Hepatocyte (in vitro differentiated cells): ENCODE measurements around the gene DACT1. TPM values are rescaled to one million over a fixed set of nuclear protein-coding genes. Genes with fewer than 3 reads are reported as not detected.

Experiments
- DNase-seq: peaks from one replicate; pipeline ENCODE4 v3.0.0-alpha.2; 2016; ENCODE audit warnings: low spot score
- H2AFZ ChIP-seq: fragments of 200-600 bp; sonication (generic); 2 replicates; pipeline ENCODE4 v1.6.0; 2016; ENCODE audit warnings: antibody characterized with exemption, mild to moderate bottlenecking
- H3K27ac ChIP-seq: fragments of 200-600 bp; sonication (generic); 2 replicates; pipeline ENCODE4 v1.5.1; 2016; ENCODE audit warnings: mild to moderate bottlenecking
- H3K27me3 ChIP-seq: fragments of 200-600 bp; sonication (generic); 2 replicates; pipeline ENCODE4 v1.6.1; 2016
- H3K36me3 ChIP-seq: fragments of 200-600 bp; sonication (generic); replicated peaks from 2 replicates; pipeline ENCODE4 v1.5.1; 2016; ENCODE audit warnings: low read depth; ENCODE audit not compliant: insufficient read depth
- H3K4me1 ChIP-seq: fragments of 200-600 bp; sonication (generic); 2 replicates; pipeline ENCODE4 v1.5.1; 2016; ENCODE audit warnings: mild to moderate bottlenecking, moderate library complexity; ENCODE audit not compliant: insufficient read depth
- H3K4me2 ChIP-seq: fragments of 200-600 bp; sonication (generic); 2 replicates; pipeline ENCODE4 v1.6.0; 2016
- H3K4me3 ChIP-seq: fragments of 200-600 bp; sonication (generic); 2 replicates; pipeline ENCODE4 v1.5.1; 2016; ENCODE audit warnings: mild to moderate bottlenecking
- H3K79me2 ChIP-seq: fragments of 200-600 bp; sonication (generic); 2 replicates; pipeline ENCODE4 v1.6.0; 2017; ENCODE audit warnings: mild to moderate bottlenecking
- H3K9me2 ChIP-seq: fragments of 200-600 bp; sonication (generic); replicated peaks from 2 replicates; pipeline ENCODE4 v1.6.0; 2017; ENCODE audit warnings: mild to moderate bottlenecking; ENCODE audit not compliant: insufficient read depth
- H3K9me3 ChIP-seq: fragments of 200-600 bp; sonication (generic); 2 replicates; pipeline ENCODE4 v1.5.1; 2016; ENCODE audit warnings: low read depth, mild to moderate bottlenecking
- H4K20me1 ChIP-seq: fragments of 200-600 bp; sonication (generic); 2 replicates; pipeline ENCODE4 v1.6.0; 2016; ENCODE audit warnings: mild to moderate bottlenecking; ENCODE audit not compliant: insufficient read depth, poor library complexity, severe bottlenecking
- EZH2 ChIP-seq: fragments of 200-600 bp; sonication (generic); IDR thresholded peaks from 2 replicates; pipeline ENCODE4 v1.6.1; 2016; ENCODE audit warnings: antibody characterized with exemption, mild to moderate bottlenecking, borderline replicate concordance
- EZH2phosphoT487 ChIP-seq: fragments of 200-600 bp; sonication (generic); IDR thresholded peaks from one replicate; pipeline ENCODE4 v1.6.1; 2018; ENCODE audit warnings: antibody characterized with exemption, mild to moderate bottlenecking, low read depth, moderate library complexity; ENCODE audit not compliant: unreplicated experiment, severe bottlenecking
- WGBS: methylation state at CpG from one replicate; pipeline ENCODE4 v1.1.6; 2016; ENCODE audit warnings: low lambda C conversion rate; ENCODE audit errors: missing lambda C conversion rate; 5-methylcytosine and 5-hydroxymethylcytosine counted together
- polyA plus RNA-seq: library from polyadenylated mRNA; unstranded; fragments of >200 nt; fragmentation: Nextera tagmentation; extraction: Ambion mirVana; gene quantifications from 2 replicates; pipeline ENCODE4 v1.2.1, GENCODE V29; 2016
- total RNA-seq: library from RNA; depleted of rRNA; stranded (reverse); fragments of >200 nt; gene quantifications from 2 replicates; pipeline ENCODE4 v1.2.3, GENCODE V29; 2014
- TF ChIP-seq, protein P1 (sequence below): fragments of 200-600 bp; sonication (generic); IDR thresholded peaks from 2 replicates; pipeline ENCODE4 v1.5.1; 2016; ENCODE audit warnings: antibody characterized with exemption, mild to moderate bottlenecking; ENCODE audit not compliant: poor library complexity

The DACT1 gene
- total and polyA plus RNA-seq, 2 experiments from 2014 or later = 13.2 to 19.6 TPM

DNA sequence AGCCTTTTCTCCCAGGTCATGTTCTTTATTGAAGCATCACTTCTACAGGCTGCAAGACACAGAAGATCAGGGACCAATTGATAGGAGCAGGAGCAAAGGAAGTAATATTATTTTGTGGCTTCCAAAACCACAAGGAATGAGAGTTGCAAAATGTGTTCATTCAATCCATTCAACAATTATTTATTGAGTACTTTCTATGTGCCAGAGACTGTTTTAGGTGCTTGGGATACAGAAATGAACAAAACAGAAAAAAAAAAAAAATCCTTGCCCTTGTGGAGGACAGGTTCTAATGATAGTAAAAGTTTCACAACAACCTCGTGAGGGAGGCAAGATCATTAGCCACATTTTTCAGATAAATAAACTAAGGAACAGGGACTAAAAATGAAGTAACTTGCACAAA is 20.1 kb upstream of the DACT1 start:
- H3K4me2 ChIP-seq = no peak overlapping the region
- no peak overlapping the region for H3K27ac ChIP-seq

DNA sequence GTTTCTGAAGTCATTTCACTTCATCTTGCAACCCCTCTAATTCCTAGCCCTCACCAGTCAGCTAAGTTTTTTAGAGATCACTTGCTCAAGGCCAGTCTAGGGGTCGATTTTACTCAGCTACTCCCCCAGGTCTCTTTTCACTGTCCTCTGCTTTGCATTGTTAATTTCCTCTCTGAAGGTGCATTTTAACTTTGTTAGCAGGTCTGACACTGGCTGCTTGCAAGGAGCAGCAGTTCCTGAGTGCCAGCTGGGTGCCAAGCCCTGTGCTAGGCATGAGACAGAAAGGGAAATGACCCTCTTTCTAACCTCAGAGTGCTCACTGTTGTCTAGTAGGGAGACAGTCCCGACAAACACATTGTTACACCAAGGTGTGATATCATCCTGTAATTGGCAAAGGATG is 17.8 kb upstream of the DACT1 start:
- WGBS = 46% methylated on average over 2 of the region's 2 CpGs
- Histone ChIP-seq H3K4me1 (no peaks in the 10 kb centered on the region), H3K27me3 (no peaks in the 10 kb centered on the region), H2AFZ (no peak overlapping the region), H4K20me1 (no peaks in the 10 kb centered on the region), H3K79me2 (no peaks in the 10 kb centered on the region), H3K4me2 (no peak overlapping the region), H3K4me3 (no peak overlapping the region), H3K27ac (no peak overlapping the region), H3K9me3 (no peaks in the 10 kb centered on the region), H3K9me2 (no peaks in the 10 kb centered on the region), H3K36me3 (no peaks in the 10 kb centered on the region)
- TF ChIP-seq EZH2phosphoT487 = no peak
- DNase-seq = no peak

More for the DNA sequence above, 20.1 kb upstream of the DACT1 start:
- Histone ChIP-seq H3K27me3 (no peaks in the 10 kb centered on the region), H3K79me2 (no peaks in the 10 kb centered on the region), H4K20me1 (no peaks in the 10 kb centered on the region), H3K9me2 (no peaks in the 10 kb centered on the region), H2AFZ (no peak overlapping the region), H3K9me3 (no peaks in the 10 kb centered on the region), H3K4me3 (no peak overlapping the region), H3K36me3 (no peaks in the 10 kb centered on the region), H3K4me1 (no peaks in the 10 kb centered on the region)
- DNase-seq = no peak
- TF ChIP-seq, protein P1, sequence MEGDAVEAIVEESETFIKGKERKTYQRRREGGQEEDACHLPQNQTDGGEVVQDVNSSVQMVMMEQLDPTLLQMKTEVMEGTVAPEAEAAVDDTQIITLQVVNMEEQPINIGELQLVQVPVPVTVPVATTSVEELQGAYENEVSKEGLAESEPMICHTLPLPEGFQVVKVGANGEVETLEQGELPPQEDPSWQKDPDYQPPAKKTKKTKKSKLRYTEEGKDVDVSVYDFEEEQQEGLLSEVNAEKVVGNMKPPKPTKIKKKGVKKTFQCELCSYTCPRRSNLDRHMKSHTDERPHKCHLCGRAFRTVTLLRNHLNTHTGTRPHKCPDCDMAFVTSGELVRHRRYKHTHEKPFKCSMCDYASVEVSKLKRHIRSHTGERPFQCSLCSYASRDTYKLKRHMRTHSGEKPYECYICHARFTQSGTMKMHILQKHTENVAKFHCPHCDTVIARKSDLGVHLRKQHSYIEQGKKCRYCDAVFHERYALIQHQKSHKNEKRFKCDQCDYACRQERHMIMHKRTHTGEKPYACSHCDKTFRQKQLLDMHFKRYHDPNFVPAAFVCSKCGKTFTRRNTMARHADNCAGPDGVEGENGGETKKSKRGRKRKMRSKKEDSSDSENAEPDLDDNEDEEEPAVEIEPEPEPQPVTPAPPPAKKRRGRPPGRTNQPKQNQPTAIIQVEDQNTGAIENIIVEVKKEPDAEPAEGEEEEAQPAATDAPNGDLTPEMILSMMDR = no peak
- TF ChIP-seq EZH2phosphoT487 = no peak
- TF ChIP-seq EZH2 = no peak
- WGBS = 47% methylated on average over 1 of the region's 1 CpG

DNA sequence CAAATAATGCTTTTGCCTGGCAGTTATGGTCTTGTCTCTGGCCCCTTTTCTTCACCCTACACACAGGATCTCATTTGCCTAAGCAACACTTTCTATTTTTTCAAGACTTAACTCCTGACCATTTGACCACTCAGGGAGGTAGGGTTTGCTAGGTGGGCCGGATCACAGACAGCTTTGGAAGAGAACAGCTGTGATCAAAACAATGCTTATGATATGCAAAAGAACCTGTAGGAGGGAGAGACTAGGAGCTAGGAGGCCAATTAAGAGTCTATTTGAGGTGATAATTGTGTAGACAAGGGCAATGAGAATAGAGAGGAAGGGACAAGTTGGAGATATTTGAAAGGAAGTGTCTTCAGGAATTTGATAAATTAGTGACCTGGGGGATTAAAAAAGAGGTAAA is 12.3 kb upstream of the DACT1 start:
- Histone ChIP-seq H3K4me2 (no peak overlapping the region), H3K4me3 (no peak overlapping the region), H3K9me2 (no peaks in the 10 kb centered on the region), H4K20me1 (no peaks in the 10 kb centered on the region), H3K9me3 (no peaks in the 10 kb centered on the region), H3K79me2 (no peaks in the 10 kb centered on the region), H3K27me3 (no peaks in the 10 kb centered on the region), H3K4me1 (no peaks in the 10 kb centered on the region), H2AFZ (no peak overlapping the region), H3K36me3 (no peaks in the 10 kb centered on the region), H3K27ac (no peak overlapping the region)
- DNase-seq = no peak
- 73% methylated on average over 1 of the region's 1 CpG for WGBS
- TF ChIP-seq EZH2 = no peak
- no peak for TF ChIP-seq EZH2phosphoT487
- TF ChIP-seq, protein P1 = no peak

DNA sequence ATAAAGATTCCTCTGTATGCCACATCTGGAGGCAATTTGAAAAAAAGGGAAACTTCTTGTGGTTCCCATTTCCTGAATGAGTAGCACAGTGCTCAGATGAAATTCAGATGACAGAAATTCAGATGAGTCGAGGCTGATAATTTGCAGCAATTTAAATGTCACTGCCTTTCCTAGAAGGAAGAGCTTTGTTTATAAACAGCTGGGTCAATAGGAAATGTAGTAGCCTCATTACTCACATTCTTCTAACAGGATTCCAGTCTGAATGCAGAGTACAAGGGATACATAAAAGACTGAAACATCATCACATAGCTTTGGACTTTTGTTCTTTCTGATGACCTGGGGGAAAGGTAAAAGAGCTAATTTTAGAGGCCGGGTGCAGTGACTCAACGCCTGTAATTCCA is 11.3 kb upstream of the DACT1 start:
- H3K4me1 ChIP-seq = no peaks in the 10 kb centered on the region
- no peaks in the 10 kb centered on the region for H3K9me3 ChIP-seq
- H4K20me1 ChIP-seq = no peaks in the 10 kb centered on the region
- no peaks in the 10 kb centered on the region for H3K9me2 ChIP-seq
- TF ChIP-seq EZH2phosphoT487 (no peak), EZH2 (no peak)
- TF ChIP-seq, protein P1 = no peak
- no peak overlapping the region for H3K4me2 ChIP-seq
- H3K79me2 ChIP-seq = no peaks in the 10 kb centered on the region
- no peak for DNase-seq
- no peak overlapping the region for H2AFZ ChIP-seq
- no peak overlapping the region for H3K27ac ChIP-seq
- no peaks in the 10 kb centered on the region for H3K36me3 ChIP-seq
- WGBS = 27% methylated on average over 3 of the region's 3 CpGs
- H3K27me3 ChIP-seq = peaks cover 4% of the 10 kb centered on the region
- H3K4me3 ChIP-seq = no peak overlapping the region
